HG02840 (cell line): ENCODE data around the gene CALHM5.

Source experiments
- ATAC-seq: cut with Tn5 transposase; IDR thresholded peaks from one replicate; pipeline ENCODE4 v1.9.1; 2021; ENCODE audit warnings: mild to moderate bottlenecking, moderate library complexity, moderate number of reproducible peaks; ENCODE audit not compliant: unreplicated experiment, low FRiP score

The CALHM5 gene

DNA sequence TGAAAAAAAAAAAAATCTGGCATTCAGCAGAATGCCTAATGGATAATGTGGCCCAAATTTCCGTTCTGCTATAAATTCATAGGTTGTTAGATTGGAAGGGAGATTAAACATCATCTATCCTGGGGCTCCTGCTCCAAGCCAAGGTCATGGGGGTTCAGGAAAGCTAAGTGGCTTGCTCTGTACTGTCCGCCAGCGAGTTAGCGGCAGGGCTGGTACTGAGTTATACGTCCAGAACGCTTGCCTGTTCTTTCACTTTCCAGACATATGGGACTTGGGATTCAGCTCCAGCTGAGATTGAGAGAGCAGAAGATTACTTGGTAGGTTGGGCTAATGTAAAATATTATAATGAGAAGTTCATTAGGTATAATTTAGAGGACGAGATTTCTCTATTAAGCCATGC lies 60.7 kb downstream of the CALHM5 start:
- ATAC-seq = no peak
